ENCODE measurements around the gene SLAMF6.

The SLAMF6 gene

DNA sequence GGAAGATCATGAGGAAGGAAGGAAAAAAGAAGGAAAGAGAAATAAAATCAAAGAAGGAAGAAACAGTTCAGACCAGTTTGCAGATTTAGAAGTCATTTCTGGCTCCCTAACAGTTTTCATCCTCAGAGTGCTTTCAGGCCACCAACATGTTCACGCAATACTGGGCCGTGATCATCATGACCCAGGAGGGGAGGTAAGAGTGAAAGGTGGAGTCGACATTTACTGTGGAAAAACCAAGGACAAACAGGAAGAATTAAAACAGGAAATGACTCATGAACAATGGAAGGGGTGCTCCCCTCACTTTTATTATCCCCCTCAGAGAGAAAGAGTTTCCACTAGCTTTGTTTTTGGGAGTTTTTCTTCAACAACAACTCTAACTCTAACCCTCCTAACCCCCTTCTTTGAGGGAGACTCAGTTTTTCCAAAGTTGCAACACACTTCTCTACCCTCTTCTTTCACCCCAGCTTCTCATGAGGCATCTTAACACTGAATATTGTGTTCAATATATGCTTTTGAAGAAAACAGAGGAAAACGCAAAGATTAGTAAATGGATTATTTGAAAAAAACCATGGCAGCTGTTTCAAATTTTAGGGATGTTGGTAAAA, 62.3 kb downstream of the SLAMF6 start:
- DNase-seq, result no peak

DNA sequence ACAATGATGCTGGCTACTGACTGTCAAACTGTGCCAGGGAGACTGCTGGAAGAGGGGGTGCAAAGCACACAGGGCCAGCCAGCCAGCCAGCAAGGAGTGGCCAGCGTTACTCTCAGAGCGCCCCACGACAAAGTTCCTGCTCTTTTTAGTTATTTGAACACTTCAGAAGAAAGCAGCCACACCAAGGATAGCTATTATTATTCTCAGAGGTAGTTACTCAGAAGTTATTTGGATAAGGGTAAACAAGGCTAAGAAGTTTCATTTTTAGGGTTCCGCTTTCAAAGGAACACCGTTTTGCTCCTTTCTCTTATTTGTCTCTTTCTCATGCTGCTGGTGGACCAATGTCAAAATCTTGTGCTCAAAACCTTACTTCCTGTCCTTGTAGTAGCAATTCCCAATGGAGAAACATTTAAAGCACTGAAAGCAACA, 62.8 kb downstream of the SLAMF6 start:
- DNase-seq, result peak; percentile 46

DNA sequence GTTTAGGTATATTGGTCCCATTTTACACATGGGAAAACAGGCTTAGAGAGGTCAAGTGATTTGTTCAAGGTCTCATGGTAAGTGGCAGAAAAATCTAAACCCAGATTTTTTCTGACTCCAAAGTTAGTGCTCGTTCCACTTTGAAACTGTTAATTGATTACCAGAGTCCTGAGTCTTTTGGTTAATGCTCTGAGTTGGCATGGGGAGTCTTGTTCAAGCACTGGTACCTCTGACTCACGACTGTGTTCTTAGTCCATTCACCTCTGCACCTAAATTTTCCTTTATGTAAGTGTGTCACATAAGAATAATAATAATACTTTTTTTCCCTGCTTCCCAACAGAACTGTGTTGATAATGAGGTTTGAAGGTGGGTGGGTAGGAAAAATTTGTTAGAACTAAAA, 63.4 kb downstream of the SLAMF6 start:
- no peak for DNase-seq

DNA sequence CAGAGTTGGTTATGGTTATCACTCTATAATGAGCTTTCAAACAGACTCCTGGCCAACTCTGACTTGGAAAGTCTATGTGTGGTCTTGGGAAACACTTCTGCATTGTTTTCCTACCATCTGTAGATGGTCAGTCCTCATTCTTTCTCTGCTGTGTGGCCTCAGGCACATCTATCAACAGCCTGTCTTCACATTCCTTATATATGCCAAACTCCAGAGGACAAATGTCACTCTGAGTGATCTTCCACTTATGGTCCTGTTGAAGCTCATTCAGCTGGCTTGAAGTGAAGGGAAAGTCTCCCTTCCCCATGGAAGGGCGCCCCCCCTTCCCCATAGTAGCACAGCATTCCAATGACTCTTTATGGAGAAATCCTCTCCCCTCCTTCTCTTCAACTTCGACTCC, 64.0 kb downstream of the SLAMF6 start:
- no peak for DNase-seq

DNA sequence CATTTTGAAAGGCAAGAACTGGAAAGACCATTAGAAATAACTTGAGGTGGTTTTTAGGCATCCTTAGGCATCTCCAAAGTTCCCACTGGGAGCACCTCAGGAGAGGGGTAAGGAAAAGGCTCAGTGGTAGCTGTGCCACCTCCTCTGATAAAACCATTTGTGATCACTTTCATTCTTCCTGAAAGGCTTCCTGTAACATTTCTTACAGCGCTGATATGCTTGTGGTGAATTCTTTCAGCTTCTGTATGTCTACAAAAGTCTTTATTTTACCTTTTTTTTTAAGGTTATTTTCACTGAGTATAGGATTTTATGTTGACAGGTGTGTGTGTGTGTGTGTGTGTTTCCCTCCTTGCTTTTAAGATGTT, 67.9 kb downstream of the SLAMF6 start:
- no peak for DNase-seq

DNA sequence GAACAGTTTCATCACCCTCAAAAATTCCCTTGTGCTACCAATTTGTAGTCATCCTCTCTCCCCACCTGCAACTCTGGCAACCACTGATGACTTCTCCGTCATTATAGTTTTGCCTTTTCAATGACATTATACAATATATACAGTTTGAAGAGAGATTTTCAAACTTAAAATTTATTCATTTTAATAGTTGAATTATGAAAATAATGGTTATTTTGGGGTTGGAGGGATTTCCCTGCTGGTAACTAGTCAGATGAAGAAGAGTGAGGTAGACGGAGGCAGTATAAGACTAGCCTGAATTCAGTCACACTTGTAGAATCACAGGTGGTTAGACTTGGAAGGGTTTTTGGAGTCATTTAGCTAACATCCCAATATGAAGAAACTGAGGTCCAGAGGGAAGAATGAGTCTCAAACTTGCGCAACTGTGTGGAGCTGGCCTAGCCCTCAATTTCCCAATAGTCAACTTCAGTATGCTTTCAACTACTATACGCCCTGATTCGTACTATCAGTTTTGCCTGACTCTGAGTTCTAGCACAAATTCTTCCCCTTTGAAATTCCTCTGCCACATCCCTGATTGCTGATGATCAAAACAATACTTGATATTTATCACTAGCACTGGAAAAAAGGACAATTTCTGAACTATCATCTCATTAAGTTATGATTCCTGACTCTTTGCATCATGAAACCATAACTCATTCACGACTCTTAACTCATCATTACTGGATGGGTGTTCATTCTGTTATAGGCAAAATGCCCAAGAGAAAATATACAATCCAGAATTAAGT, 68.5 kb downstream of the SLAMF6 start:
- DNase-seq, result no peak

DNA sequence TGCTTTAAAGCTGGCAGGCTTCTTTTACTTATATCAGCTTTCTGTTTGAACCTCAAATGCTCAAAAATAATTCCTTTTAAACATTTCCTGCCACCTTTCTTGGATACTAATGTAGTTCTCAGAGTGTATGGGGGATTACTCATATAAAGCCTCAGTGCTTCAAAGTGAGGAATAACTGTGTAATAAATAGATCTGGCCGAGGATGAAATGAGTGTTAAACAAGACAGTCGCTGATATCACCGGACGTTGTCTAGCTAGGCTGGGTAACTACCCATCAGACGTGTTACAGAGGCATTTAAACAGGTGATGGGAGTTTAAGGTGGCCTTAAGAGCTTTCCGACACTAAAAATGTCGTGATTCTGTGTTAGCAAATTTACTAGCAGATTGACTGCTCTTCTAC, 69.6 kb downstream of the SLAMF6 start:
- DNase-seq, result no peak

DNA sequence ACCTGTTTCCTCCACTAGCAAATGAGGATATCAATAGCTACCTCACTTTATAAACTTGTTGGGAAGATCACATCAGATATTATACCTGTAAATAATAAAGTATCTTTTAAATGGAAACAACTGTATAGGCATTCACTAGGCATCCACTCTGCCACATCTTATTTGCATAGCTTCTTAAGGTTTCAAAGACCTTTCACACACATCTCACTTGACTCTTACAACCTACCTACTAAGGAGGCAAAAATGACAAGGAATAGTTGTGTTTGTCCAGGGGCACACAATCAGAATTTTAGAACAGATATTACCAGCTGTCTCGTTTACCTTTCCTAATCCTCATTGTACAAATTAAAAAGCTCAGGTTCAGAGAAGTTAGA, 71.2 kb downstream of the SLAMF6 start:
- DNase-seq, result no peak

DNA sequence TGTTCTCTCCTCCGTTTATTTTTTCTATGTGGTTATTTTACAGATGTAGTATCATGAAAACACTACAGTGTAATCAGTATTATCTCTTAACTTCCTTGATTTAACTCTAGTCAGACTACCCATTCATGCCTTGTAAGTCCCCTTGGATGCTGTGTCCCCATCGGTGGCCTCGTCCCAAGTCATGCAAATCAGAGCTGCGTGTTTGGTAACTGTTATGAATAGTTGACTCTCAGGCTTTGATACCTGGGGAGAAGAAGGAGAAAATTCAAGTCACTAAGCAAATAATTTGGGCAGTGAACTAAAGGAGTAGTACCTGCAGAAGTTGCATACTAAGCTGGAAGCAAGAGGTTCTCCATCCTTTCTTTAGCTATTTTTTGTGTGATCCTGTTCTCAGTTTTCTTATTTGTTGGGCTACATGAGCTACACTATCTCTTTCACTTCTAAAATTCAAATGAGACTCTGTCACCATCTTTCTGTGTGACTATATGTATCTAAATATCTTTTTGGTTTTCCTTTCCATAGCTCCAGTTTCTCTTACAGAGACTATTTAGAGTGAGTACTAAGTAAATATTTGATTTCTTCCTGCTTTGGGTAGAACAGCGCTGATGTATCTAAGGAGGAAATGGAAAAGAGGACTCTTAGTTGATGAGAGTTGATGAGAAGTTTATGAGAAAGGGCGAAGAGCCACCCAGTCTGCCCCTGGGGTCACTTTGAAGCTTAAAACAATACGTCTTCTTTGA, 71.8 kb downstream of the SLAMF6 start:
- no peak for DNase-seq

DNA sequence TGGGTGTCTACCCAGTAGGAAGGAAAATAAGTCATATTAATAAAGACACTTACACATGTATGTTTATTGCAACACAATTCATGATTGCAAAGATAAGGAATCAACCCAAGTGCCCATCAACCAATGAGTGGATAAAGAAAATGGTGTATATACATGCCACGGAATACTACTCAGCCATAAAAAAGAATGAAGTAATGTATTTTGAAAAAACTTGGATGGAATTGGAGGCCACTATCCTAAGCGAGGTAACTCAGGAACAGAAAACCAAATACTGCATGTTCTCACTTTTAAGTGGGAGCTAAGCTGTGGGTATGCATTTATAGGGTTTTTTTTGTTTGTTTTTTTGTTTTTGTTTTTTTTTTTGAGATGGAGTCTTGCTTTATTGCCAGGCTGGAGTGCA, 73.6 kb downstream of the SLAMF6 start:
- no peak for DNase-seq

DNA sequence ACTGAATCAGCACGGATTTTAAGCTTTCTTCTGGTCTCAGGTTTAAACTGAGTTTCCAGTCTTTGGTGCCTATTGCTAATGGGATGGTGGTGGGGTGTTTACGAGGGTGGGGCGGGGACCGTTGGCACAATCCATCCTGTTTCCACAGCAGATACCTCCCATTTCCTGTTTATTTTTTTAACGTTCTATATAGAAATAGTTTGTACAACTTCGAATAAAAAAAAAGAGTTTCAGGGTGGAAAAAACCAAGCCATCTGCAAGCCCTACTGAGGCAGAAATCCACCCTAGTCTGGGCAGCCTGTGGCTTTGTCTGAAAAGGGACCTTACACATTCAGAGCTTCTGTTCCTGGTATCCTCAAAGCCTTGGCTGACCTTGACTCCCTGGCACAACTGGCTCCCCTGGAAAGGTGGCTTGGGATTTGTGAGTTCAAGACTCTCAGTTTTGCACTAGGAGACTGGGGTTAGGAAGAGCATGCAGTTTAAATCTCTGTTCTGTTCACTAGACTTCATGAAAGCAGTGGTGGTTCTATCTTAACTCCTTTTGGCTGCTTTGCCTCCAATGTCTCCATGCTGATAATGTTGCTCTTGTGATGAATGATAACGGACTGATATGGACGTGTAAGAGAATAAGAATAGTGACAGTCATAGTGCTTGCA, 76.0 kb downstream of the SLAMF6 start:
- DNase-seq, result no peak

DNA sequence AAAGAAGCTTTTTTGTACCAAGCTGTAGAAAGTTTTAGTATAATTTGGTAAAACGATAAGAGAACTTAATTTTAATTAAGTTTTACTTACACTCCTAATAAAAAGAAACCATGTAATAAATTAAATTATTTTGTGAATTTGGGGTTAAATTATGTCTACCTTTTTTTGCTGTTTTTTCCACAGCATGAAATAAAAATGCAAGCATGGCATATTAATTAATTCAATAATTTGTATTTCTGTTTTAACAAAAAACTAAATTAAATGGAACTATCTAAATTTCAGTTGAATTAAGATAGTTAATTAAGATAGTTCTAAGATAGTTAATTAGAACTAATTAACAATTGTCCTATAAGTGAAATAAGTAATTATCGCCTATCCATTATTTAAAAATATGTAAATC, 83.3 kb downstream of the SLAMF6 start:
- no peak for DNase-seq

DNA sequence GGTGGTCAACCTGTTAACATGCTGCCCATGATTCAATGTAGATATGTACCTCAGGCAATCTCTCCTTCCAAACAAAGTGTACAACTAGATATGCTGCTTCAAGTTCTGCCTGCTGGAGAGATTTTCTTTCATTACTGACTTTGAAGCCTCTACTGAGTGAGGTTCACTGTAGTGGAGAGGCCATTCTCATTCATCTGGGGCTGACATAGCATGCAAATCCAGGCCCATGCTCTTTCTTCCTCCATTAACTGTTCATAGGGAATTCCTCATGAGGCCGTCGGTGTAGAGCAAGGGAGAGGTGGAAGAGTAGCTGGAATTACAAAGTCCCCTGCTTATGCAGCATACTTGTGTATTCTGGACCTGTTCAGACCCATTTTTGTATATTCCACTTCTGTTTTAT, 84.1 kb downstream of the SLAMF6 start:
- no peak for DNase-seq

DNA sequence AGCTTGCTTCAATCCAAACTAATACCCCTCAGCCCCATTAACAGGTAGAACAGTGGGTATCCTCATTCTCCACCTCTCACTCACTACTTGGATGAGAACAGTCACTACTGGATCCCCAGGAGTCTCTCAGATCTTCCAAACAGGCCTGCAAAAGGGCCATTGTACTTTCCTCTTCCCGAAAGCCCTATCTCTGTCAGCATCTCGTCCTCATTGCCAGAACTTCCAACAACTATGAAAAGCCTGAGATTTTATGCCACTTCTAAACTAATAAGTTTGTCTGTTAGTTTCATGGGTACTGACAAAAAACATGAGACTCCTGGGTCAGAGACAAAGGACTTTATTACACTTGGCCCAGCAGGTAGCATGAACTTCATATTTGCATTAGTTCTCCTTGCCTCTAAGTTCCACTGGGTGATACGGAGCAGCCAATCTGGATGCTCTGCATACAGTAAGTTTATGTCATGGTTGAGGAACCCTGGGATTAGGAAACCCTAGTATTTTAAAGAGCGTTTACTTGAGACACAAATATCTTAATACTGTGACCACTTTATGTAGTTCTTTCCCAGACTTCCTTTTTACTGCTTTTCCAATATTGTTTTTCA, 84.6 kb downstream of the SLAMF6 start:
- peak; percentile 11 for DNase-seq

DNA sequence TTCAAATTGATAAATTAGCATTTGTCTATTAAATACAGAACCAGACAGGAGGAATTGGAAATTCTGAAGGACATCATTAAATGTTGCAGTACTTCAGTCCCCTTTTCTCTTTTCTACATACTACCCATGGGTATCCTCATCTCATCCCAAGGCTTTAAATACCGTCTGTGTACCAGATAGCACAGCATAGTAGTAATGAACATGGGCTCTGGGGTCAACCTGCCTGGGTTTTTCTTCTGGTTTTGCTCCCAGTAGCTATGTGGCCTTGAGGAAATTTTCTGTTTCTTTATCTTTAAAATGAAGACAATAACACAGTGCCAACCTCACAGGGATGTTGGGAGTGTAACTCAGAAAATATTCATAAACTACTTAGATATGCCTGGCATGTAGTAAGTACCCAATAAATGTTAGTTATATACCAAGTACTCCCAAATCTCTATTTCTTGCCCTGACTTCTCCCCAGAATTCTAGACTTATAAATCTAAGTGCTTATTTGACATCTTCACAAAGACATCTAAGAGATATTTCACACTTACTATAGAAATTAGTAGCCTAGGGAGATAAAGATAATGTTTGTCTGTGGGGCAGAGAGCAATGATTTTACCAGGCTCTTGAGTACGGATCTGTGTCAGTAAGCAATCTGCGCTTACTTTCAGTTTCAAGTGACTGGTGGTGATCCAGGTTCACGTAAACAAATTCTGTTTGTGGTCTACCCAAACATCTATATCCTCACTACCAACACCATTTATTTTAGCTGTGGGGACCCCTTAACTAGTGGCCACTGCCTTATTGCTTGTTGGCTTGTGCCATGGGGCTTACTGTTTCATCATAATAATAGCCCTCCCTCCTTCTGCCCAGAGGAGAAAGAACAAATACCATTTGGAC, 85.4 kb downstream of the SLAMF6 start:
- peak; percentile 31 for DNase-seq

DNA sequence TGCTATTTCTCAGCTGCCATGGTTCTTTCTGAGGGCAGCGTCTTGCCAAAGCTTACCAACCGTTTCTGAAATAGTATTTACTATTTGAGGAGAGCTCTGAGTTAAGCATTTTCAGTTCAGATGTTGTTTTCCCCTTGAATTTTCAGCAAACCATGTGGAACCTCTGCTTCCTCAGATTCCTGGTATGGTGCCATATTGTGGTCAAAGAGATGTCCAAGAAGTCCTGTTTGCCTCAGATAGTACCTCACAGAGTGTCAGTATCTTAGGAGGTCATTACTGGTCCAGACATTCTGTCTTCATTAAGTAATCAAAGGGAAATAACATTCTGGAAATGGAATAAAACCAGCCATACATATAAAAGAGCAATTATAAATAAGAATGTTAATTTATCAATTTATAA, 86.1 kb downstream of the SLAMF6 start:
- peak; percentile 13 for DNase-seq
